ENCODE data around the gene PRKN. TPM values are rescaled to one million over a fixed set of nuclear protein-coding genes. Genes with fewer than 3 reads are reported as not detected.

PRKN gene
- total and polyA plus RNA-seq, 2 donors (not counting 3 experiments of a cell fraction or from before 2014, with no cell fraction given), result 0.06 TPM; not detected in 1

DNA sequence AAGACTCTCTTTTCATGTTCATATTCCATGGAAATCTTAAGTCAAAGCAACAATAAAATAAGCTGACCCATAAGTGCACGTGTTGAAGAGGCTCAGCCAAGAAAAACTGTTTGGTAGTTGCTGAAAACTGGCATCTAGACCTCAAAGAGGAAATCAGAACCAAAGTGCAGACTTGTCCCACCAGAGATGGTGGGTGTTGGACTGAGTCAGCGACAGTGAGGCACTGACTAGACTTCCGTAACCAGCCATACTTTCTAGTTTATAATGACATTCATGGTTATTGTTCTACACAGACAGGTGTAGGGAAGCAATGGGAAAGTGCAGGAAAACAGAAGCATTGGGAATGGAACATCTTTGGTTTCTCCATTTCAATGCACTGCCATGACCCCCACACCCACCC is 1278.0 kb downstream of the PRKN start:
- CTCF ChIA-PET, result interaction anchor here (0.6 kb wide), 1 partner anchor 31 kb away, joined by 3 read pairs; no protein-coding TSS in a partner anchor
- dilution Hi-C loops (cut with MboI; ENCODE audit: extremely low pct_ligation_motif_present, low sequenced_read_pairs), result no loop called here
- no peak for TF ChIP-seq POLR2A (IDR thresholded peaks at IDR 0.05; ENCODE audit: low read depth, low read length)
- TF ChIP-seq MYC (IDR thresholded peaks at IDR 0.05; ENCODE audit: low read depth, low read length), result no peak
- TF ChIP-seq FOS (IDR thresholded peaks at IDR 0.05; ENCODE audit: borderline replicate concordance, insufficient read depth, low read length), result peak; percentile 66
- peak; percentile 17 for TF ChIP-seq GATA2 (IDR thresholded peaks at IDR 0.05; ENCODE audit: insufficient read depth, insufficient read length, low read depth, low read length)
- TF ChIP-seq JUN (IDR thresholded peaks at IDR 0.05; ENCODE audit: borderline replicate concordance, insufficient read depth, insufficient read length, low read depth), result peak; percentile 15
- DNase-seq (ENCODE audit: low read depth, low spot score) (peak; percentile 86), FAIRE-seq (no peak)
- no TSS peak for BruUV-seq (replicated peaks)
- no peaks in the 10 kb centered on the region for H3K36me3 ChIP-seq (ENCODE audit: control insufficient read depth in 2 of 2, extremely low read depth in 1 of 2, insufficient read depth in 2 of 2, low read length in 2 of 2)
- H2AFZ ChIP-seq (ENCODE audit: low read depth, low read length), result no peak overlapping the region
- no peaks in the 10 kb centered on the region for H3K27me3 ChIP-seq (ENCODE audit: control insufficient read depth in 2 of 2, insufficient read depth in 2 of 2, low read length in 2 of 2)
- H3K9me1 ChIP-seq (replicated peaks; ENCODE audit: control insufficient read depth, extremely low read depth, insufficient read depth, low read length), result no peaks in the 10 kb centered on the region
- H3K27ac ChIP-seq (ENCODE audit: insufficient read depth, low read depth, low read length), result no peak overlapping the region
- no peaks in the 10 kb centered on the region for H4K20me1 ChIP-seq (replicated peaks; ENCODE audit: control insufficient read depth, extremely low read depth, insufficient read depth, low read length)
- H3K79me2 ChIP-seq (ENCODE audit: control insufficient read depth, insufficient read depth, low read length), result no peaks in the 10 kb centered on the region
- no peaks in the 10 kb centered on the region for H3K4me1 ChIP-seq (ENCODE audit: control insufficient read depth, extremely low read depth, insufficient read depth, low read length)
- POLR2A ChIA-PET, result no interaction called here
- no peaks in the 10 kb centered on the region for H3K9me3 ChIP-seq (replicated peaks; ENCODE audit: control insufficient read depth, insufficient read depth, low read length)
- no peak overlapping the region for H3K9ac ChIP-seq (replicated peaks; ENCODE audit: extremely low read depth, insufficient read depth, low read length)
- no peak overlapping the region for H3K4me3 ChIP-seq (replicated peaks in 1 of 3; ENCODE audit: insufficient read depth in 1 of 3, low read depth in 1 of 3, low read length in 3 of 3)
- H3K4me2 ChIP-seq (ENCODE audit: insufficient read depth, low read length), result no peak overlapping the region
- intact Hi-C loops (cut with micrococcal nuclease), result loop anchor here (1.0 kb wide), 1 partner anchor 10 kb away; no protein-coding TSS in a partner anchor

DNA sequence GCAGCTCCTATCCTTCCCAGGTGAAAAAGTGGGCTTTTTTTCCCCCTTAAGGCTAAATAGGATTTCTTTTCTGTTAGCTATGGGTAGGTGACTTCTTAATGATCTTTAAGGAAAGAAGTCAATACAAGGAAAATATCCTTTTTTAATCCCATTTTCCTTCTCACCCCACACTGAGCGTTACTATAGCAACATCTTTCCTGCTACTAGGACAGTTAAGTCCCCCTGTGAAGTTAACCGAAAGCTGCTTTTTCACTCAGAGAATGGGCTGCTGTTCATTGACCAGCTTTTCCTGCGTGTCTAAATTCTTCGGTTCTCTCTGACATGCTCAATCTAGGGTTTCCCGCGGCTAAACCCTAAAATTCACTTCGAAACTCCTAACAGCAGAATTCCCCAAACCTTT is 1280.6 kb downstream of the PRKN start:
- no peak overlapping the region for H3K4me2 ChIP-seq (ENCODE audit: insufficient read depth, low read length)
- no peaks in the 10 kb centered on the region for H3K9me1 ChIP-seq (replicated peaks; ENCODE audit: control insufficient read depth, extremely low read depth, insufficient read depth, low read length)
- ChIA-PET CTCF (no interaction called here), POLR2A (no interaction called here)
- TF ChIP-seq MYC (IDR thresholded peaks at IDR 0.05; ENCODE audit: low read depth, low read length), result no peak
- no peak for TF ChIP-seq POLR2AphosphoS5 (IDR thresholded peaks at IDR 0.05; ENCODE audit: insufficient read depth, low read depth, low read length)
- TF ChIP-seq, protein P1, sequence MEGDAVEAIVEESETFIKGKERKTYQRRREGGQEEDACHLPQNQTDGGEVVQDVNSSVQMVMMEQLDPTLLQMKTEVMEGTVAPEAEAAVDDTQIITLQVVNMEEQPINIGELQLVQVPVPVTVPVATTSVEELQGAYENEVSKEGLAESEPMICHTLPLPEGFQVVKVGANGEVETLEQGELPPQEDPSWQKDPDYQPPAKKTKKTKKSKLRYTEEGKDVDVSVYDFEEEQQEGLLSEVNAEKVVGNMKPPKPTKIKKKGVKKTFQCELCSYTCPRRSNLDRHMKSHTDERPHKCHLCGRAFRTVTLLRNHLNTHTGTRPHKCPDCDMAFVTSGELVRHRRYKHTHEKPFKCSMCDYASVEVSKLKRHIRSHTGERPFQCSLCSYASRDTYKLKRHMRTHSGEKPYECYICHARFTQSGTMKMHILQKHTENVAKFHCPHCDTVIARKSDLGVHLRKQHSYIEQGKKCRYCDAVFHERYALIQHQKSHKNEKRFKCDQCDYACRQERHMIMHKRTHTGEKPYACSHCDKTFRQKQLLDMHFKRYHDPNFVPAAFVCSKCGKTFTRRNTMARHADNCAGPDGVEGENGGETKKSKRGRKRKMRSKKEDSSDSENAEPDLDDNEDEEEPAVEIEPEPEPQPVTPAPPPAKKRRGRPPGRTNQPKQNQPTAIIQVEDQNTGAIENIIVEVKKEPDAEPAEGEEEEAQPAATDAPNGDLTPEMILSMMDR (IDR thresholded peaks at IDR 0.05; ENCODE audit: extremely low read depth in 1 of 2, insufficient read depth in 1 of 2, low read depth in 1 of 2, low read length in 2 of 2), result no peak
- TF ChIP-seq, protein P2, sequence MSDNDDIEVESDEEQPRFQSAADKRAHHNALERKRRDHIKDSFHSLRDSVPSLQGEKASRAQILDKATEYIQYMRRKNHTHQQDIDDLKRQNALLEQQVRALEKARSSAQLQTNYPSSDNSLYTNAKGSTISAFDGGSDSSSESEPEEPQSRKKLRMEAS (IDR thresholded peaks at IDR 0.05; ENCODE audit: insufficient read depth, insufficient read length), result no peak
- BruUV-seq (replicated peaks), result no TSS peak
- no peaks in the 10 kb centered on the region for H3K79me2 ChIP-seq (ENCODE audit: control insufficient read depth, insufficient read depth, low read length)
- H4K20me1 ChIP-seq (replicated peaks; ENCODE audit: control insufficient read depth, extremely low read depth, insufficient read depth, low read length), result no peaks in the 10 kb centered on the region
- no peaks in the 10 kb centered on the region for H3K27me3 ChIP-seq (ENCODE audit: control insufficient read depth in 2 of 2, insufficient read depth in 2 of 2, low read length in 2 of 2)
- H3K4me1 ChIP-seq (ENCODE audit: control insufficient read depth, extremely low read depth, insufficient read depth, low read length), result no peaks in the 10 kb centered on the region
- no peak for FAIRE-seq
- H2AFZ ChIP-seq (ENCODE audit: low read depth, low read length), result no peak overlapping the region
- H3K27ac ChIP-seq (ENCODE audit: insufficient read depth, low read depth, low read length), result no peak overlapping the region
- no peak overlapping the region for H3K9ac ChIP-seq (replicated peaks; ENCODE audit: extremely low read depth, insufficient read depth, low read length)
- H3K36me3 ChIP-seq (ENCODE audit: control insufficient read depth in 2 of 2, extremely low read depth in 1 of 2, insufficient read depth in 2 of 2, low read length in 2 of 2), result no peaks in the 10 kb centered on the region
- dilution Hi-C loops (cut with MboI; ENCODE audit: extremely low pct_ligation_motif_present, low sequenced_read_pairs), result no loop called here
- intact Hi-C loops (cut with micrococcal nuclease), result no loop called here
- no peak overlapping the region for H3K4me3 ChIP-seq (replicated peaks in 1 of 3; ENCODE audit: insufficient read depth in 1 of 3, low read depth in 1 of 3, low read length in 3 of 3)
- no peaks in the 10 kb centered on the region for H3K9me3 ChIP-seq (replicated peaks; ENCODE audit: control insufficient read depth, insufficient read depth, low read length)
- no peak for DNase-seq (ENCODE audit: low read depth, low spot score)

All from endothelial cell of umbilical vein (primary cell).